A549 treated with dexamethasone at 1 μM for 4 hours (cell line): ENCODE results near the gene GBP4. TPM values are rescaled to one million over a fixed set of nuclear protein-coding genes. Genes with fewer than 3 reads are reported as not detected.

ENCODE experiments used
- total RNA-seq: library from RNA; stranded (reverse); fragments of 200-300 nt; extraction: Qiagen RNA extraction; gene quantifications from 5 replicates; pipeline ENCODE4 v1.2.3, GENCODE V29; 2022

GBP4 gene, protein sequence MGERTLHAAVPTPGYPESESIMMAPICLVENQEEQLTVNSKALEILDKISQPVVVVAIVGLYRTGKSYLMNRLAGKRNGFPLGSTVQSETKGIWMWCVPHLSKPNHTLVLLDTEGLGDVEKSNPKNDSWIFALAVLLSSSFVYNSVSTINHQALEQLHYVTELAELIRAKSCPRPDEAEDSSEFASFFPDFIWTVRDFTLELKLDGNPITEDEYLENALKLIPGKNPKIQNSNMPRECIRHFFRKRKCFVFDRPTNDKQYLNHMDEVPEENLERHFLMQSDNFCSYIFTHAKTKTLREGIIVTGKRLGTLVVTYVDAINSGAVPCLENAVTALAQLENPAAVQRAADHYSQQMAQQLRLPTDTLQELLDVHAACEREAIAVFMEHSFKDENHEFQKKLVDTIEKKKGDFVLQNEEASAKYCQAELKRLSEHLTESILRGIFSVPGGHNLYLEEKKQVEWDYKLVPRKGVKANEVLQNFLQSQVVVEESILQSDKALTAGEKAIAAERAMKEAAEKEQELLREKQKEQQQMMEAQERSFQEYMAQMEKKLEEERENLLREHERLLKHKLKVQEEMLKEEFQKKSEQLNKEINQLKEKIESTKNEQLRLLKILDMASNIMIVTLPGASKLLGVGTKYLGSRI
- 0.01 TPM in 1 of 5 replicates, not detected in the others for total RNA-seq

DNA sequence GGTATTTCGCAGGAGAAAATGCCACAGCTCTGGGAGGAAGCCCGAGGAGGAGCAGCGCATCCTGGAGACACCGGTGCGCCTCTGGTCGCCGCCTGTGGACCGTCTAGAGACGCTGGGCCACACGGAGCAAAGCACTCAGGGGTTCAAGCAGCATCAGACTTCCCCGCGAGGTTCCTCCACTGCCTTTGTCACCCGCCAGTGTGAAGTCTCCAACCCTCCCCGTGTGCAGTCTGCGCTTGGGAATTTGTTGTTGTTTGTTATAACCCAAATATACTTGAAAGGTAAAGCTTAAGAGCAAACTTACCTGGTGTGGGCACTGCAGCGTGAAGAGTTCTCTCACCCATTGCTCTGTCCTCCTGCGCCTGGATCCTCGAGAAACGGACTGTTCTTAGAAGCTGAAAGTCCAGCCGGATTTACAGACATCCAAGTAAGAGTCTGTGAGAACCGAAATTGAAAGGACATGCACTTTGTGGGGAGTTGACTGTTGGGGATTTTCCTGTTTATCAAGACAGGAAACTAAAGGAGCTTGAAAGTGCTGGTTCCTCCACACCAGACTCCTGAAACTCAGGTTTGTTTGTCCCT is at the start of gene GBP4:
Gene GBP4 (minus strand): TSS at position 452 of the 582 bp plus-strand sequence. CDS start 108 bp downstream, at position 344.

DNA sequence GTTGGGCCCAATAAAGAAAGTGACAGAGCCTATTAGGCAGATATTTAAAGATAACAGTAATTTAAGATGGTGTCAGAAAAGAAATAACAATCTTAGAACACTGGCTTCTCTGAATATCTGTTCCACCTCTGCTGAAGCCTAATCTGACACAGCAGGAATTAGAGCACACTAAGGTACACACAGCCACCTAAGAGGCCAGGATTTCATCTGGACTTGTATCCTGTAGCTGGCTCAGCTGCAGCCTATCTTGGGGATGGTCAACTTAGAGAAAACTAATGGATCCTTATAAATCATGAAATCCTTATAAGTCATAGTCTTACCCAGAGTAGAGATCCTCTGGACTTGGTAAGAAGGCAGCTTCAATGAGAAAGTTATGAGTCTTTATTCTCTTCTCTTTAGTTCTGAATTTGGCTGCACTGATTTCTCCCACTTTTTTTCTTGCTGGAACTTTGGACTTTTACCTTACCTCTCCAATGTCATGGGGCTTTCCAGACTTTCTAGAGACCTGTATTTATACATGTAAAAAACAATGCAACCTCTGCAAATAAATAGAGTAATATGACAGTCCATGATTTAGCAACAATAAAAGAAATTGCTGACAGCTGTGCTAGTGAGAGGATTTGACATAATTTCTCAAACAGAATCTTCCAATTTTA is 23.0 kb downstream of the GBP4 start, which contains the start of gene GBP7:
Gene GBP7 (minus strand): TSS at position 403 of the 656 bp plus-strand sequence. CDS start 4,068 bp downstream, outside the sequence.

Other genes starting within 250 kb of the GBP4 start
- gene KYAT3, start 206.3 kb downstream of the GBP4 start, total RNA-seq, result 7.3 to 9.1 TPM (median 8.3 TPM) in 5 replicates
- gene RBMXL1, start 206.3 kb downstream of the GBP4 start, total RNA-seq, result 1.9 to 2.9 TPM (median 2.2 TPM) in 5 replicates
- 0.93 to 1.0 TPM (median 1.0 TPM) in 5 replicates for gene GBP3, start 176.1 kb downstream of the GBP4 start, total RNA-seq
- gene GBP1, start 133.7 kb downstream of the GBP4 start, total RNA-seq, result 0.07 to 0.21 TPM (median 0.10 TPM) in 5 replicates
- 0.71 to 1.1 TPM (median 0.88 TPM) in 5 replicates for gene GBP2, start 72.8 kb downstream of the GBP4 start, total RNA-seq
- not detected in 5 replicates for gene GBP7, start 22.9 kb downstream of the GBP4 start, total RNA-seq
- 0.01 to 0.08 TPM in 2 of 5 replicates, not detected in the others for gene GBP5, start 73.9 kb upstream of the GBP4 start, total RNA-seq
- gene GBP6, start 165.1 kb upstream of the GBP4 start, total RNA-seq, result not detected in 5 replicates